GM19193 (cell line): ENCODE measurements around the gene SLC2A9.

ENCODE experiments used
- POLR2A ChIP-seq: IDR thresholded peaks from 4 replicates; pipeline ENCODE4 v1.6.1; 2011; ENCODE audit not compliant: insufficient read depth, insufficient read length; ENCODE audit errors: extremely low read depth

The SLC2A9 gene

DNA sequence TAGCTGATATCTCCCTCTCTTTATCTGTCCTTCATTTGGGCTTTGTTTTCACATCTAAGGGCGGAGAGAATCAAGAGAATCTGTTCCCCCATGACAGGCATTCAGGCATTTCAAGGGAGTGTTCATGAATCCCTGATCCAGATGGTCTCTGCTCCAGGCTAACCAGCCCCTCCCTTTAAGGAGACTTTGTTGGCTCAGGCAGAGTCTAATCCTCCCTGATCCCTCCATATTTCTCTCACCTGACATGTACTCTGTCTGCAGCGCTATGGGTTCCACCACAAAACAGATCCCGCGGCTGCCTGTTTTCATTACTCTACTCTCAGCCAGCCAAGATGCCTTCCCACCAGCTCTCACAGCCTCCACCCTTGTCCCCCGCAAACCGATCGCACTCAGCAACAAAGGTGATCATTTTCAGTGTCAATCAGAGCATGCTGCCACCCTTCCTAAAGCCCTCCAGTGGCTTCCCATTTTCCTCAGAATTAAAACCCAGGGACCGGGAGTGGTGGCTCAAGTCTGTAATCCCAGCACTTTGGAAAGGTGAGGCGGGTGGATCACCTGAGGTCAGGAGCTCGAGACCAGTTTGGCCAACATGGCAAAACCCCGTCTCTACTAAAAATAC lies 30.3 kb upstream of the SLC2A9 start:
- no peak for TF ChIP-seq POLR2A

DNA sequence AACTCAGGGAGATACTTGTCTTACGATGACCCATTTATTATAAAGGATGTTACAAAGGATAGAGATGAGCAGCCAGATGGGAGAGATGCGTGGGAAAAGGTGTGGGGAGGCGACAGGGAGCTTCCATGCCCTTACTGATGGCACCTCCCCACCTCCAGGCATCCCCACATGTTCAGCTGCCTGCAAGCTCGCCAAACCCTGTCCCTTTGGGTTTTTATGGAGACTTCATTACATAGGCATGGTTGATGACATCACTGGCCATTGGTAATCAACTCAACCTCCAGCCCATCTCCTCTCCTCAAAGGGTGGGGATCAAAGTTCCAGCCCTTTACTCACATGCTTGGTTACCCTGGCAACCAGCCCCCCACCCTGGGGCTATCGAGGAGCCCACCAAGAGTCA lies 29.4 kb upstream of the SLC2A9 start:
- no peak for TF ChIP-seq POLR2A

DNA sequence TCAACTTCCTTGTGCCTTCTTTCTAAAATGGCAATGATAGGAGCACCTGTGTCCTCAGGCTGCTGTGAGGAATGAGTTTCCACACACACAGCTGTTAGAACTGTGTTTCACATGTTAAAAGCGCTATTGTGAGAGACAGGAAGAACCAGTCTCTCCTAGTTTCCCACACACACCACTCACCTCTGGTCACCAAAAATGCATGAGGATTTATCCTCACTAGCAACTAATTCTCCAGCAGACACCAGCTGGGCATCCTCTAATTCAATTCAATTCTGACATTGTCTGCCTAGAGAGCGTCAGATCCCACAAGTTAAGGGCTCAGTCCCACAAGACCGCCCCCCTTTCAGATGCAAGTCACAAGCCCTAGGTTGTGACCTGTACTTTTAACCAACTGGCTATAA lies 29.0 kb upstream of the SLC2A9 start:
- TF ChIP-seq POLR2A, result no peak

DNA sequence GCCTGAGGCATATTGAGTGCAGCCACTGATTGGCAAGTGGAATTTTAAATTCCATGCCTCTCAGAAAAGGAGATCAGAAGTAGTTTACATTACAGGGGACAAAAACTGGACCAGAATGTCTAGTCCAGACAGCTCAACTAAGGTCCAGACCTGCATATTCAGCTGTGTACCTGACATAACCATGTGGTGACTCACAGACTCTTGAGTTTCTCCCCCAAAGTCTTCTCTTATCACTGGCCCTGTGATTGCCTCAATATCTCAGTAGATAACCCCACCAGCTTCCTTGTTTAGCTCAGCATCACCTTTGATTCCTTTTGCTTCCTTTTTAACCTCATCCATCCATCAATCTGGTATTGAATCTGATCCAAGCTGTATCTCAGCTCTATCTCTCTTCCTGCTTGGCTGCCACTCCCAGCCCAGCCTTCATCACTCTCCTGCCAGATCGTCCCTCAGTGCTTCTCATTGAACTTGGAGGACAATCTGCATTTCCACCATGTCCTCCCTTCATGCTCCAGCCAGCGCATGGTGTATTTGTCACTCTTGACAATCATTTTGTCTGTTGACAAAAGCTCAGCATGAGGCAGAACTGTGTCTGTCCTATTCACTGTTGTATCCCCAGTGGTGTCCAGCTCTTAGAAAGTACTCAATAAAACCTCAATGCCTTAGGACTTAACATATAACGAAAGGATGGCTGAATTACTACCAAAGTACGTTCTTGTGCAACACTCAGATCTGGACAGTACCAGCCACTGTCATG lies 27.8 kb upstream of the SLC2A9 start:
- no peak for TF ChIP-seq POLR2A

DNA sequence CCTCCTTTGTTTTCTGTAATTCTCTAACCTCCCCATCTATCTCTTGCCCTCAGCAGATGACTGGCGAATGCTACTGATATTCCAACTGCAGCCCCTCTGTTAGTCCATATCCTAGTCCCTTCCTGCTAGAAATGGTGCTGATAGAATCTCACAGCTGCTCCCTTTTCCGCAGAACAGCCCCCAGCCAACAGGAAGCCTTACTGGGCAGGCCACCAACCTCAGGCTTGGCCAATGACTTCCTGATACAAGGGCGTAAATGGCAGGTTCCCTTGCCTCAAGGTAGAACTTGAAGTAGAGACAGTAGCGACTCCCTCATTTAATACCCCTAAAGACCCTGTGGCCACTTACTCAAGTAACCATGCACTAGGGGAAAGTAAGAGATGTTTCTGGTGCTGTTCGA lies 26.7 kb upstream of the SLC2A9 start:
- TF ChIP-seq POLR2A, result no peak

DNA sequence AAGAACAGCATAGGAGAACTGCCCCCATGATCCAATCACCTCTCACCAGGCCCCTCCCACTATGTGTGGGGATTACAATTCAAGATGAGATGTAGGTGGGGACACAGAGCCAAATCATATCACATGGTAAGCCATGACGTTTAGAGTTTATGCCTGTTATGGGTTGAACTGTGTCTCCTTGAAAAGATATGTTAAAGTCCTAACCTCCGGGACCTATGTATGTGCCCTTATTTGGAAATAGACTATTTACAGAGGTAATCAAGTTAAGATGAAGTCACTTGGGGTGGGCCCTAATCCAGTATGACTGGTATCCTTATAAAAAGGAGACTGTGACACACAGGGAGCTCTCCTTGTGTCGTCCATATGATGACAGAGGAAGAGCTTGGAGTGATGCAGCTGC lies 25.2 kb upstream of the SLC2A9 start:
- TF ChIP-seq POLR2A, result no peak

GRCh38 chr4:10045481-10045880 lies 24.2 kb upstream of the SLC2A9 start:
- no peak for TF ChIP-seq POLR2A

- no peak for TF ChIP-seq POLR2A
These were observed 19.7 kb upstream of the SLC2A9 start for GRCh38 chr4:10041036-10041435.

- no peak for TF ChIP-seq POLR2A
These were observed 19.0 kb upstream of the SLC2A9 start for GRCh38 chr4:10040049-10040892.

DNA sequence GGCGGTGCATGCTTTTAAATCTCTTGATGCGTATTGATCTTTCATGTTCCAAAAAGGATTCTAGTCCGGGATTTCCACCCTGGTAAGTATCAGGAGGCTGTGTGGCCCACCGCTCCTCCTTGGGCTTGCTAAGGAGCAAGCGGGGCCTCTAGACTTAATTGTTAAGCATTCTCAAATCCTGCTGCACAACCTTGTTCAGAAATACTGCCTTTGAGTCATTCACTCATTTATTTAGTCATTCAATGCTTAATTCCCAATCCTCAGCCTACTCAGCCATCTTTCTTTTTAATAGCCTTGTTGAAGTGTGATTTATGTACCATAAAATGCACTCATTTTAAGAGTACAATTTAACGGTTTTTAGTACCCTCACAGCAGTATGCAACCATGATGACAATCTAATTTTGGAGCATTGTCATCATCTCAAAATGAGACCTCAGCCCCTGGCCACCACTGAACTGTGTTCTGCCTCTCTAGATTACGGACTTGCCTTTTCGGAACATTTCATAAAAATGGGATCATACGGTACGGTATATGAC lies 15.6 kb upstream of the SLC2A9 start:
- TF ChIP-seq POLR2A, result no peak

GRCh38 chr4:10035130-10035529 lies 13.8 kb upstream of the SLC2A9 start:
- TF ChIP-seq POLR2A, result no peak

DNA sequence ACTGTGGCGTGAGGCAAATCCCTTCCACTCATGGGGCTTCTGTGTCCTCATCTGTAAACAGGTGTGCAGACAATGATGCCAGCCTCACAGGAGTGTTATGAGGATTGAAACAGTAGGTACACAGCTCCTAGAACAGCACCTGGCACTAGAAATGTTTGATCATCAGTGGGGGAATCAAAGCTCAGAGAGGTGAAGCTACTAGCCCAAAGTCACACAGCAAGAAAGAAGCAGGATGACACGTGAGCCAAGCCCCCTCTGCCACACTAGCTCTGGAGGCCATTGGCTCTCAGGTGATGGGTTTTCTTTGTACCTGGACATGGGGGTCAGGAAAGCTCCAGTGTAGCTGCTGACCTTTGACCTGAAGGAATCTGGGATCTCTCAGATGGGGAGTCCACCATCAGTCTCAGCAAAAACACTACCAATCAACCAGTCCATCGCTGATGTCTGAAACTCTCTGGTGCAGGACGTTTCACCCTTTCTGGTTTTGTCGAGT lies 13.4 kb upstream of the SLC2A9 start:
- no peak for TF ChIP-seq POLR2A

DNA sequence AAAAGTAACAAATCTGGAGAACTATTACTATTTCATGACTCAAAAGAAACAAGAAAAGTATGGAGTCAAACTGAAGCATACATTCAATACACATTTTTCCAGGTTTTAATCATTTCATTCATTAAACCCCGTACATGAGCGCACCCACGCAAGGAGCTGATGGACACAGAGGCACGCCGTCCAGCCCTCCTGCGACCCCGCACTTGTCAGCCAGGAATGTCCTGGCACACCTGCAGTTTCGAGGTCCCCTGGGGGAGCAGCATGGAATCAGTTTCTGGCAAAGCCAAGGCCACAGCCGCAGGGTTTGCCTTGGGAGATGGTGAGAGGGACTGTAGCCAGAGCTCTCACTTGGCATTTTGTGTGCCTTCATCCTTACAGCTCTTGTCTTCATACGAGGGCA lies 12.8 kb upstream of the SLC2A9 start:
- TF ChIP-seq POLR2A, result no peak

GRCh38 chr4:10033191-10033881 lies 12.0 kb upstream of the SLC2A9 start:
- TF ChIP-seq POLR2A, result no peak

- no peak for TF ChIP-seq POLR2A
These were observed 11.3 kb upstream of the SLC2A9 start for GRCh38 chr4:10032625-10033024.
